Astrocyte (in vitro differentiated cells and primary cell): Measurements from ENCODE around the gene SLC26A6.

ENCODE experiments used
- EZH2 ChIP-seq: IDR thresholded peaks from 2 replicates; pipeline ENCODE4 v1.6.1; 2012; ENCODE audit warnings: mild to moderate bottlenecking, low read length, inconsistent platforms; ENCODE audit not compliant: insufficient read depth
- TF ChIP-seq, protein P1 (sequence below): IDR thresholded peaks from 2 replicates; pipeline ENCODE4 v1.5.1; 2011; ENCODE audit warnings: low read depth, mild to moderate bottlenecking, inconsistent platforms, low read length, moderate library complexity; ENCODE audit not compliant: insufficient read depth

DNA sequence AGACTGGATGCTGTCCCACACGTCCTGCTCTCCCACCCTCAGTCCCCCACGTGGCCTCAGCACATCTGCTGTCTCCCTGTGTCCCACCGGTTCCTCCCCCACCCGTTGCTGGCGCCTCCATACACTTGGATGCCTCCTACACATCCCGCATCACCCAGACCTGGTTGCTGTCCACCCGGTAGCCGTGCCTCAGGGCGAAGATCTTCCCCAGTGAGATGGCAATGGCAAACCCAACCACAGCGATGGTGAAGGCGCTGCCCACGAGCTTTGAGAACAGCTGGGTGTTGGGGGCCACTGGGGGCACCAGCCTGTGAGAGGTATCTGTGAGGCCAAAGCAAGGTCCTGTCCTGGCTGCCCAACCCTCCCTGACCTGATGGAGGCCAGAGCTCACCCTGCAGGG is 4.4 kb downstream of the SLC26A6 start:
- TF ChIP-seq, protein P1, sequence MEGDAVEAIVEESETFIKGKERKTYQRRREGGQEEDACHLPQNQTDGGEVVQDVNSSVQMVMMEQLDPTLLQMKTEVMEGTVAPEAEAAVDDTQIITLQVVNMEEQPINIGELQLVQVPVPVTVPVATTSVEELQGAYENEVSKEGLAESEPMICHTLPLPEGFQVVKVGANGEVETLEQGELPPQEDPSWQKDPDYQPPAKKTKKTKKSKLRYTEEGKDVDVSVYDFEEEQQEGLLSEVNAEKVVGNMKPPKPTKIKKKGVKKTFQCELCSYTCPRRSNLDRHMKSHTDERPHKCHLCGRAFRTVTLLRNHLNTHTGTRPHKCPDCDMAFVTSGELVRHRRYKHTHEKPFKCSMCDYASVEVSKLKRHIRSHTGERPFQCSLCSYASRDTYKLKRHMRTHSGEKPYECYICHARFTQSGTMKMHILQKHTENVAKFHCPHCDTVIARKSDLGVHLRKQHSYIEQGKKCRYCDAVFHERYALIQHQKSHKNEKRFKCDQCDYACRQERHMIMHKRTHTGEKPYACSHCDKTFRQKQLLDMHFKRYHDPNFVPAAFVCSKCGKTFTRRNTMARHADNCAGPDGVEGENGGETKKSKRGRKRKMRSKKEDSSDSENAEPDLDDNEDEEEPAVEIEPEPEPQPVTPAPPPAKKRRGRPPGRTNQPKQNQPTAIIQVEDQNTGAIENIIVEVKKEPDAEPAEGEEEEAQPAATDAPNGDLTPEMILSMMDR = no peak
- no peak for TF ChIP-seq EZH2
